ENCODE measurements around the gene PTPN4. TPM values are rescaled to one million over a fixed set of nuclear protein-coding genes. Genes with fewer than 3 reads are reported as not detected.

Gene PTPN4
- total and polyA plus RNA-seq, 2 experiments from 2014 or later, result 41.6 to 90.4 TPM

GRCh38 chr2:119727493-119727892 lies 32.2 kb upstream of the PTPN4 start:
- TF ChIP-seq JUNB (IDR thresholded peaks at IDR 0.05; ENCODE audit: unreplicated experiment), result no peak
- no peak for TF ChIP-seq ZNF114 (CRISPR knock-in tag; IDR thresholded peaks at IDR 0.05)
- TF ChIP-seq EZH2 (IDR thresholded peaks at IDR 0.05; ENCODE audit: low read depth, unreplicated experiment), result no peak
- no peak for TF ChIP-seq CREB1 (CRISPR knock-in tag; IDR thresholded peaks at IDR 0.05; ENCODE audit: low read depth)
- TF ChIP-seq ETS1 (IDR thresholded peaks at IDR 0.05), result no peak
- no peak for TF ChIP-seq POLR2AphosphoS5 (IDR thresholded peaks at IDR 0.05; ENCODE audit: low read depth)
- TF ChIP-seq EZH2phosphoT487 (IDR thresholded peaks at IDR 0.05; ENCODE audit: unreplicated experiment), result no peak
- no peak for TF ChIP-seq ZNF462 (CRISPR knock-in tag; IDR thresholded peaks at IDR 0.05)
- TF ChIP-seq NANOG (IDR thresholded peaks at IDR 0.05; ENCODE audit: borderline replicate concordance), result no peak
- TF ChIP-seq STAT1 (IDR thresholded peaks at IDR 0.05; ENCODE audit: unreplicated experiment), result no peak
- TF ChIP-seq ZNF331 (CRISPR knock-in tag; IDR thresholded peaks at IDR 0.05; ENCODE audit: low read depth), result no peak
- TF ChIP-seq, protein P1, sequence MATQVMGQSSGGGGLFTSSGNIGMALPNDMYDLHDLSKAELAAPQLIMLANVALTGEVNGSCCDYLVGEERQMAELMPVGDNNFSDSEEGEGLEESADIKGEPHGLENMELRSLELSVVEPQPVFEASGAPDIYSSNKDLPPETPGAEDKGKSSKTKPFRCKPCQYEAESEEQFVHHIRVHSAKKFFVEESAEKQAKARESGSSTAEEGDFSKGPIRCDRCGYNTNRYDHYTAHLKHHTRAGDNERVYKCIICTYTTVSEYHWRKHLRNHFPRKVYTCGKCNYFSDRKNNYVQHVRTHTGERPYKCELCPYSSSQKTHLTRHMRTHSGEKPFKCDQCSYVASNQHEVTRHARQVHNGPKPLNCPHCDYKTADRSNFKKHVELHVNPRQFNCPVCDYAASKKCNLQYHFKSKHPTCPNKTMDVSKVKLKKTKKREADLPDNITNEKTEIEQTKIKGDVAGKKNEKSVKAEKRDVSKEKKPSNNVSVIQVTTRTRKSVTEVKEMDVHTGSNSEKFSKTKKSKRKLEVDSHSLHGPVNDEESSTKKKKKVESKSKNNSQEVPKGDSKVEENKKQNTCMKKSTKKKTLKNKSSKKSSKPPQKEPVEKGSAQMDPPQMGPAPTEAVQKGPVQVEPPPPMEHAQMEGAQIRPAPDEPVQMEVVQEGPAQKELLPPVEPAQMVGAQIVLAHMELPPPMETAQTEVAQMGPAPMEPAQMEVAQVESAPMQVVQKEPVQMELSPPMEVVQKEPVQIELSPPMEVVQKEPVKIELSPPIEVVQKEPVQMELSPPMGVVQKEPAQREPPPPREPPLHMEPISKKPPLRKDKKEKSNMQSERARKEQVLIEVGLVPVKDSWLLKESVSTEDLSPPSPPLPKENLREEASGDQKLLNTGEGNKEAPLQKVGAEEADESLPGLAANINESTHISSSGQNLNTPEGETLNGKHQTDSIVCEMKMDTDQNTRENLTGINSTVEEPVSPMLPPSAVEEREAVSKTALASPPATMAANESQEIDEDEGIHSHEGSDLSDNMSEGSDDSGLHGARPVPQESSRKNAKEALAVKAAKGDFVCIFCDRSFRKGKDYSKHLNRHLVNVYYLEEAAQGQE (IDR thresholded peaks at IDR 0.05; ENCODE audit: unreplicated experiment), result no peak
- TF ChIP-seq, protein P2, sequence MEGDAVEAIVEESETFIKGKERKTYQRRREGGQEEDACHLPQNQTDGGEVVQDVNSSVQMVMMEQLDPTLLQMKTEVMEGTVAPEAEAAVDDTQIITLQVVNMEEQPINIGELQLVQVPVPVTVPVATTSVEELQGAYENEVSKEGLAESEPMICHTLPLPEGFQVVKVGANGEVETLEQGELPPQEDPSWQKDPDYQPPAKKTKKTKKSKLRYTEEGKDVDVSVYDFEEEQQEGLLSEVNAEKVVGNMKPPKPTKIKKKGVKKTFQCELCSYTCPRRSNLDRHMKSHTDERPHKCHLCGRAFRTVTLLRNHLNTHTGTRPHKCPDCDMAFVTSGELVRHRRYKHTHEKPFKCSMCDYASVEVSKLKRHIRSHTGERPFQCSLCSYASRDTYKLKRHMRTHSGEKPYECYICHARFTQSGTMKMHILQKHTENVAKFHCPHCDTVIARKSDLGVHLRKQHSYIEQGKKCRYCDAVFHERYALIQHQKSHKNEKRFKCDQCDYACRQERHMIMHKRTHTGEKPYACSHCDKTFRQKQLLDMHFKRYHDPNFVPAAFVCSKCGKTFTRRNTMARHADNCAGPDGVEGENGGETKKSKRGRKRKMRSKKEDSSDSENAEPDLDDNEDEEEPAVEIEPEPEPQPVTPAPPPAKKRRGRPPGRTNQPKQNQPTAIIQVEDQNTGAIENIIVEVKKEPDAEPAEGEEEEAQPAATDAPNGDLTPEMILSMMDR (conservative IDR thresholded peaks at IDR 0.05; ENCODE audit: low read depth in 2 of 2), result no peak
- H2AFZ ChIP-seq, result no peak overlapping the region
- Mint-ChIP-seq H3K4me1 (peaks cover 6% of the 10 kb centered on the region; the same call in 2 of the 3 replicates), H3K4me3 (no peak overlapping the region), H3K27me3 (ENCODE audit: insufficient read depth, low read depth, poor library complexity) (no peaks in the 10 kb centered on the region), H3K27ac (no peak overlapping the region), H3K36me3 (ENCODE audit: low read depth) (no peaks in the 10 kb centered on the region), H3K9me3 (no peaks in the 10 kb centered on the region)
- H3K4me3 ChIP-seq, result no peak overlapping the region
- H3F3A ChIP-seq (replicated peaks; ENCODE audit: low read depth), result no peaks in the 10 kb centered on the region
- no peak overlapping the region for H3K27ac ChIP-seq (ENCODE audit: low read depth)
- no peaks in the 10 kb centered on the region for H3K4me1 ChIP-seq (ENCODE audit: insufficient read depth)
- no peaks in the 10 kb centered on the region for H3K36me3 ChIP-seq (ENCODE audit: insufficient read depth)
- 0 out of 2 replicates have a peak, but pooled peaks cover 3% of the 10 kb centered on the region for H3K9me2 ChIP-seq (ENCODE audit: insufficient read depth)
- ATAC-seq, result no peak
- DNase-seq (ENCODE audit: low spot score), result no peak
- H3K27me3 ChIP-seq (ENCODE audit: insufficient read depth), result no peaks in the 10 kb centered on the region
- H3K79me2 ChIP-seq (replicated peaks; ENCODE audit: insufficient read depth), result no peaks in the 10 kb centered on the region
- H3K4me2 ChIP-seq, result no peak overlapping the region
- H4K20me1 ChIP-seq (replicated peaks; ENCODE audit: insufficient read depth), result no peaks in the 10 kb centered on the region

Data from GM23338 (cell line).